Right lobe of liver (tissue), 4 donors: Measurements from ENCODE around the gene TTC28.

Experiments
- CTCF ChIP-seq, 4 donors: fragments of 200-600 bp in 3 of 4; fragments of 450-650 bp in 1 of 4; IDR thresholded peaks; one replicate each; pipeline versions ENCODE4 v1.5.1 to v1.8.0; 2016 to 2022; ENCODE audit warnings: antibody characterized with exemption in 4 of 4, mild to moderate bottlenecking in 2 of 4
- POLR2A ChIP-seq: fragments of 450-650 bp; IDR thresholded peaks from one replicate; pipeline ENCODE4 v1.6.1; 2017; ENCODE audit warnings: antibody characterized with exemption, mild to moderate bottlenecking
- donor health status: DM: no; HTN: no; CAD: no.
- donor health status: DM: no; HTN: no; CAD: no.
- donor health status: DM: no; HTN: yes; CAD: no.

GRCh38 chr22:28568099-28568498, 111.5 kb downstream of the TTC28 start:
- TF ChIP-seq CTCF (IDR thresholded peaks at IDR 0.05) (no peak), POLR2A (no peak)
